ENCODE results near the gene PBX2.
A peak's percentile ranks its signal among the peaks of the same experiment; 100 is the strongest.

Gene PBX2

GRCh38 chr6:32202186-32202585, 12.2 kb upstream of the PBX2 start:
- TF ChIP-seq CTCF (IDR thresholded peaks at IDR 0.05; ENCODE audit: borderline replicate concordance, insufficient read depth, low read depth, low read length), result no peak
- H3K4me3 ChIP-seq (ENCODE audit: low read depth, low read length), result no peak overlapping the region

- no peak for TF ChIP-seq CTCF (IDR thresholded peaks at IDR 0.05; ENCODE audit: borderline replicate concordance, insufficient read depth, low read depth, low read length)
- no peak overlapping the region for H3K4me3 ChIP-seq (ENCODE audit: low read depth, low read length)
Measured at GRCh38 chr6:32200711-32201475, 10.9 kb upstream of the PBX2 start.

- H3K4me3 ChIP-seq (ENCODE audit: low read depth, low read length), result no peak overlapping the region
- TF ChIP-seq CTCF (IDR thresholded peaks at IDR 0.05; ENCODE audit: borderline replicate concordance, insufficient read depth, low read depth, low read length), result no peak
Measured at GRCh38 chr6:32198866-32199265, 8.9 kb upstream of the PBX2 start.

GRCh38 chr6:32198345-32198696, 8.3 kb upstream of the PBX2 start:
- no peak overlapping the region for H3K4me3 ChIP-seq (ENCODE audit: low read depth, low read length)
- no peak for TF ChIP-seq CTCF (IDR thresholded peaks at IDR 0.05; ENCODE audit: borderline replicate concordance, insufficient read depth, low read depth, low read length)

- no peak for TF ChIP-seq CTCF (IDR thresholded peaks at IDR 0.05; ENCODE audit: borderline replicate concordance, insufficient read depth, low read depth, low read length)
Measured at GRCh38 chr6:32196682-32197616, 6.9 kb upstream of the PBX2 start.

GRCh38 chr6:32195902-32196681, 6.1 kb upstream of the PBX2 start:
- peak overlapping the region; percentile 75 for H3K4me3 ChIP-seq (ENCODE audit: low read depth, low read length)
- no peak for TF ChIP-seq CTCF (IDR thresholded peaks at IDR 0.05; ENCODE audit: borderline replicate concordance, insufficient read depth, low read depth, low read length)

More at GRCh38 chr6:32196682-32197616, 6.9 kb upstream of the PBX2 start:
- H3K4me3 ChIP-seq (ENCODE audit: low read depth, low read length), result peak overlapping the region; percentile 75
